GM12878 (cell line): ENCODE measurements around the gene ALKBH1. TPM values are rescaled to one million over a fixed set of nuclear protein-coding genes. Genes with fewer than 3 reads are reported as not detected.
"Not testable (repeated sequence)": the region's sequence is repeated elsewhere in the genome, so short reads cannot be mapped to it uniquely, and the experiment has no call there.

ENCODE experiments used
- ATAC-seq: fragments of 200-7000 bp; cut with Tn5 transposase; 3 replicates; pipeline ENCODE4 v1.9.1; 2020; ENCODE audit warnings: mild to moderate bottlenecking, moderate library complexity
- BruUV-seq: library from RNA; stranded (reverse); fragments of 400-500 nt; replicated peaks from 2 replicates; lab custom pipeline; 2021; lab: Mats Ljungman, UMichigan
- CTCF ChIA-PET: fragments of 300-600 bp; sonication (Branson Sonifier 250); formaldehyde crosslinking; extraction: SDS; loops from one replicate; lab custom pipeline; 2021; ENCODE audit warnings: inconsistent platforms; lab: Yijun Ruan, JAX
- POLR2A ChIA-PET: fragments of 350-600 bp; formaldehyde crosslinking; extraction: SDS; loops from one replicate; lab custom pipeline; 2021; ENCODE audit warnings: inconsistent platforms; lab: Charles Lee
- RAD21 ChIA-PET: fragments of 300-600 bp; sonication (Branson Sonifier 250); formaldehyde crosslinking; loops from one replicate; lab custom pipeline; 2023; ENCODE audit warnings: antibody characterized with exemption; ENCODE audit not compliant: unreplicated experiment; lab: Charles Lee
- SMC1A ChIA-PET: fragments of 300-600 bp; sonication (Branson Sonifier 250); formaldehyde crosslinking; loops from one replicate; lab custom pipeline; 2023; ENCODE audit not compliant: unreplicated experiment, uncharacterized antibody; lab: Charles Lee
- DNase-seq: peaks from one replicate; pipeline ENCODE4 v3.0.0-alpha.2; 2011; ENCODE audit warnings: low read depth, low spot score
- FAIRE-seq: peaks from 3 replicates; lab custom pipeline; 2011; peaks lifted over from hg19 to GRCh38; lab: Jason Lieb, UNC
- H2AFZ ChIP-seq: 2 replicates; pipeline ENCODE4 v1.6.0; 2011; ENCODE audit warnings: low read depth, low read length, control low read depth; ENCODE audit not compliant: control insufficient read depth
- H3K27ac ChIP-seq: 2 replicates; pipeline ENCODE4 v1.5.1; 2011; ENCODE audit warnings: control low read depth; ENCODE audit not compliant: control insufficient read depth, insufficient read depth
- H3K27me3 ChIP-seq, 2 experiments: replicated peaks in 1 of 2; 2 replicates each; pipeline versions ENCODE4 v1.6.0 to v1.6.1; 2011; ENCODE audit warnings: low read length in 1 of 2; ENCODE audit not compliant: control insufficient read depth in 2 of 2, insufficient read depth in 2 of 2
- H3K36me3 ChIP-seq, 2 experiments: 2 replicates each; pipeline ENCODE4 v1.5.1; 2011; ENCODE audit warnings: low read length in 1 of 2; ENCODE audit not compliant: control insufficient read depth in 2 of 2, insufficient read depth in 2 of 2
- H3K4me1 ChIP-seq: 2 replicates; pipeline ENCODE4 v1.6.1; 2011; ENCODE audit warnings: mild to moderate bottlenecking, low read length, moderate library complexity, mixed read lengths; ENCODE audit not compliant: control insufficient read depth, insufficient read depth
- H3K4me2 ChIP-seq: 2 replicates; pipeline ENCODE4 v1.6.0; 2011; ENCODE audit warnings: control low read depth; ENCODE audit not compliant: control insufficient read depth, insufficient read depth
- H3K4me3 ChIP-seq: fragments of 200-600 bp; sonication (generic); 2 replicates; pipeline ENCODE4 v1.5.1; 2016
- H3K79me2 ChIP-seq: 2 replicates; pipeline ENCODE4 v1.6.0; 2011; ENCODE audit warnings: low read length; ENCODE audit not compliant: control insufficient read depth, insufficient read depth
- H3K9ac ChIP-seq: 2 replicates; pipeline ENCODE4 v1.8.0; 2011; ENCODE audit warnings: low read length, control low read depth, mixed read lengths; ENCODE audit not compliant: control insufficient read depth, insufficient read depth
- H3K9me3 ChIP-seq: replicated peaks from 3 replicates; pipeline ENCODE4 v1.5.1; 2011; ENCODE audit warnings: mild to moderate bottlenecking, low read length; ENCODE audit not compliant: control insufficient read depth, insufficient read depth
- H4K20me1 ChIP-seq: 2 replicates; pipeline ENCODE4 v1.6.0; 2011; ENCODE audit not compliant: control insufficient read depth, insufficient read depth
- ZNF207 ChIP-seq: fragments of 450-650 bp; IDR thresholded peaks from 2 replicates; pipeline ENCODE4 v1.6.1; 2014; ENCODE audit warnings: antibody characterized with exemption, mild to moderate bottlenecking, borderline replicate concordance
- WGBS: methylation state at CpG from one replicate; pipeline ENCODE4 v1.1.6; 2016; ENCODE audit warnings: low lambda C conversion rate; ENCODE audit not compliant: insufficient replicate concordance, insufficient coverage; ENCODE audit errors: missing lambda C conversion rate; 5-methylcytosine and 5-hydroxymethylcytosine counted together
- in situ Hi-C: fragments of 300-500 bp; cut with MboI; formaldehyde crosslinking; loops from 9 replicates; pipeline ENCODE4 v1.14.3; 2018; ENCODE audit warnings: mixed read lengths
- intact Hi-C: fragments of 100-400 bp; cut with micrococcal nuclease; formaldehyde crosslinking; loops from one replicate; pipeline ENCODE4 v1.14.2; 2022; ENCODE audit not compliant: unreplicated experiment
- polyA plus RNA-seq, 11 experiments: library from polyadenylated mRNA; depleted of rRNA in 4 of 11; unstranded in 6 of 11; stranded (reverse) in 5 of 11; fragments of >200 nt; fragmentation: Nextera tagmentation in 4 of 11; fragmentation: Illumina TruSeq in 1 of 11; extraction: Ambion mirVana in 4 of 11; extraction: Trizol in 1 of 11; gene quantifications; 1 replicate in 1 of 11; 2 replicates in 10 of 11; pipeline versions ENCODE4 v1.2.1 to v1.2.3, GENCODE V29; 2011 to 2016; ENCODE audit warnings: inconsistent platforms in 2 of 11, missing spikeins in 2 of 11, low read depth in 1 of 11
- total RNA-seq, 4 experiments: library from RNA; depleted of rRNA in 3 of 4; stranded (reverse); fragments of >200 nt in 3 of 4; fragmentation: Illumina TruSeq in 1 of 4; extraction: Trizol in 1 of 4; gene quantifications; 2 replicates each; pipeline versions ENCODE4 v1.2.1 to v1.2.3, GENCODE V29; 2013 to 2021
- TF ChIP-seq, protein P1 (sequence below): fragments of 450-650 bp; IDR thresholded peaks from 2 replicates; pipeline ENCODE4 v1.6.1; 2016; ENCODE audit warnings: mild to moderate bottlenecking, moderate library complexity, borderline replicate concordance

Gene ALKBH1
- total and polyA plus RNA-seq, 10 of the 15 experiments (the other 5 are each of a cell fraction or from before 2014, with no cell fraction given): 6.5 to 24.1 (median 17.0) TPM

DNA sequence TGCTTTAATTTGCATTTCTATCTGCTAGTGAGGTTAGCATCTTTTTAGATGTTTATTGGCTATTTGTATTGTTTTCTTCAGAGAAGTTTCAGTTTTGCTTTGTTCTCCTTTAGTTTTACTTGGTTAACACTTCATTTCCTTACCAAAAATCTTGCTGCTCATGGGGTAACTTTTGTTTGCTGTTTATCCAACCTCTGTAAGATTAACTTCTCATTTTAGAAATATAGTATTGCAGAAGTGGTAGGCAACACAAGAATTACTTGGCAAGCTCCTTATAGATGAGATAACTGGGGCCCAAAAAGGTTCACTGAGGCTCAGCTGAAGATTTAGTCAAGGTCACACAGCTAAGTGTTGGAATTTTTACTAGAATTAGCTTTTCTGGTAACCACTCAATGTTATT lies 40.5 kb downstream of the ALKBH1 start (continued):
- TF ChIP-seq, protein P1, sequence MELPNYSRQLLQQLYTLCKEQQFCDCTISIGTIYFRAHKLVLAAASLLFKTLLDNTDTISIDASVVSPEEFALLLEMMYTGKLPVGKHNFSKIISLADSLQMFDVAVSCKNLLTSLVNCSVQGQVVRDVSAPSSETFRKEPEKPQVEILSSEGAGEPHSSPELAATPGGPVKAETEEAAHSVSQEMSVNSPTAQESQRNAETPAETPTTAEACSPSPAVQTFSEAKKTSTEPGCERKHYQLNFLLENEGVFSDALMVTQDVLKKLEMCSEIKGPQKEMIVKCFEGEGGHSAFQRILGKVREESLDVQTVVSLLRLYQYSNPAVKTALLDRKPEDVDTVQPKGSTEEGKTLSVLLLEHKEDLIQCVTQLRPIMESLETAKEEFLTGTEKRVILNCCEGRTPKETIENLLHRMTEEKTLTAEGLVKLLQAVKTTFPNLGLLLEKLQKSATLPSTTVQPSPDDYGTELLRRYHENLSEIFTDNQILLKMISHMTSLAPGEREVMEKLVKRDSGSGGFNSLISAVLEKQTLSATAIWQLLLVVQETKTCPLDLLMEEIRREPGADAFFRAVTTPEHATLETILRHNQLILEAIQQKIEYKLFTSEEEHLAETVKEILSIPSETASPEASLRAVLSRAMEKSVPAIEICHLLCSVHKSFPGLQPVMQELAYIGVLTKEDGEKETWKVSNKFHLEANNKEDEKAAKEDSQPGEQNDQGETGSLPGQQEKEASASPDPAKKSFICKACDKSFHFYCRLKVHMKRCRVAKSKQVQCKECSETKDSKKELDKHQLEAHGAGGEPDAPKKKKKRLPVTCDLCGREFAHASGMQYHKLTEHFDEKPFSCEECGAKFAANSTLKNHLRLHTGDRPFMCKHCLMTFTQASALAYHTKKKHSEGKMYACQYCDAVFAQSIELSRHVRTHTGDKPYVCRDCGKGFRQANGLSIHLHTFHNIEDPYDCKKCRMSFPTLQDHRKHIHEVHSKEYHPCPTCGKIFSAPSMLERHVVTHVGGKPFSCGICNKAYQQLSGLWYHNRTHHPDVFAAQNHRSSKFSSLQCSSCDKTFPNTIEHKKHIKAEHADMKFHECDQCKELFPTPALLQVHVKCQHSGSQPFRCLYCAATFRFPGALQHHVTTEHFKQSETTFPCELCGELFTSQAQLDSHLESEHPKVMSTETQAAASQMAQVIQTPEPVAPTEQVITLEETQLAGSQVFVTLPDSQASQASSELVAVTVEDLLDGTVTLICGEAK: no peak

DNA sequence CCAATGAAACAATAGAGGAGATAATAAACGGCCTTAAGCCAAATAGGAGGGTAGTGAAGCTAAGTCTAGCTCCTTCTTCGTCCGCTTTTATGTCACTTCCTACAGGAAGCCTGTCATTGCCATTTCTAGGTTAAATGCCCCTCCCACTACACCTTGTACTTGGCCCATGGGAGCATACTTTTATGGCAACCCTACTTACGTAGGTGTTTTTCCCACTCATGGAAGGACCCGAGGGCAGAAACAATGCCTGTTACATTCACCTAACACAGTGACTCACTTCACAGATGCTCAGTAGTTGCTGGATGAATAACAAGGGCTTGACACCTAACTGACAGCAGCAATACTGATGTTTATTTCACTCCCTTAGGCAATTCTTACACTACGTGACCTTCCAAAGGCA lies 44.5 kb downstream of the ALKBH1 start:
- BruUV-seq: no TSS peak
- ATAC-seq (no peak), FAIRE-seq (no peak), DNase-seq (no peak)
- ChIA-PET POLR2A (no interaction called here), RAD21 (no interaction called here), SMC1A (interaction anchor here (0.7 kb wide), 1 partner anchor 8 kb away, joined by 3 read pairs; no protein-coding TSS in a partner anchor), CTCF (interaction anchor here (0.6 to 0.9 kb wide), 2 partner anchors 113 to 145 kb away, joined by 3 read pairs; no protein-coding TSS in a partner anchor)
- H3K27me3 ChIP-seq: no peaks in the 10 kb centered on the region
- H3K4me2 ChIP-seq: no peak overlapping the region
- no peak overlapping the region for H3K27ac ChIP-seq
- H3K36me3 ChIP-seq: no peaks in the 10 kb centered on the region
- TF ChIP-seq ZNF207: no peak
- no peaks in the 10 kb centered on the region for H3K4me1 ChIP-seq
- H2AFZ ChIP-seq: no peak overlapping the region
- no peaks in the 10 kb centered on the region for H3K9me3 ChIP-seq
- no peak overlapping the region for H3K9ac ChIP-seq
- WGBS: 46% methylated on average over 6 of the region's 6 CpGs
- H3K4me3 ChIP-seq: no peak overlapping the region
- H3K79me2 ChIP-seq: no peaks in the 10 kb centered on the region
- in situ Hi-C loops: loop anchor here (25.0 kb wide), 1 partner anchor 924 kb away; no protein-coding TSS in a partner anchor
- no peaks in the 10 kb centered on the region for H4K20me1 ChIP-seq
- intact Hi-C loops: no loop called here

DNA sequence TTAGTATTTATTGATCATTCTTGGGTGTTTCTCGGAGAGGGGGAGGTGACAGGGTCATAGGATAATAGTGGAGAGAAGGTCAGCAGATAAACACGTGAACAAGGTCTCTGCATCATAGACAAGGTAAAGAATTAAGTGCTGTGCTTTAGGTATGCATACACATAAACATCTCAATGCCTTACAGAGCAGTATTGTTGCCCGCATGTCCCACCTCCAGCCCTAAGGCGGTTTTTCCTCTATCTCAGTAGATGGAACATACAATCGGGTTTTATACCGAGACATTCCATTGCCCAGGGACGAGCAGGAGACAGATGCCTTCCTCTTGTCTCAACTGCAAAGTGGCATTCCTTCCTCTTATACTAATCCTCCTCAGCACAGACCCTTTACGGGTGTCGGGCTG lies 46.3 kb downstream of the ALKBH1 start:
- CTCF ChIA-PET, ATAC-seq: not testable (repeated sequence)

More for the DNA sequence above, 46.3 kb downstream of the ALKBH1 start:
- H4K20me1 ChIP-seq, H3K36me3 ChIP-seq, H3K27me3 ChIP-seq, H3K79me2 ChIP-seq, H3K9me3 ChIP-seq, POLR2A ChIA-PET, H3K9ac ChIP-seq, H3K4me3 ChIP-seq, intact Hi-C loops, RAD21 ChIA-PET, BruUV-seq, H3K4me2 ChIP-seq, DNase-seq, SMC1A ChIA-PET, H3K4me1 ChIP-seq, H2AFZ ChIP-seq, H3K27ac ChIP-seq, FAIRE-seq: not testable (repeated sequence)
- WGBS: 78% methylated on average over 7 of the region's 9 CpGs
- in situ Hi-C loops: loop anchor here (25.0 kb wide), 1 partner anchor 926 kb away; no protein-coding TSS in a partner anchor
